GM23338 (cell line): ENCODE measurements around the gene CCL7. TPM values are rescaled to one million over a fixed set of nuclear protein-coding genes. Genes with fewer than 3 reads are reported as not detected.

Source experiments
- ATAC-seq: fragments of 200-7000 bp; cut with Tn5 transposase; 3 replicates; pipeline ENCODE4 v1.9.1; 2020
- DNase-seq: peaks from one replicate; pipeline ENCODE4 v3.0.0-alpha.2; 2015; ENCODE audit warnings: low spot score
- H2AFZ ChIP-seq: fragments of 200-600 bp; sonication (generic); 2 replicates; pipeline ENCODE4 v1.8.0; 2016; ENCODE audit warnings: antibody characterized with exemption, mild to moderate bottlenecking, moderate library complexity
- H3F3A ChIP-seq: fragments of 200-600 bp; sonication (generic); replicated peaks from 2 replicates; pipeline ENCODE4 v1.8.0; 2017; ENCODE audit warnings: antibody characterized with exemption, mixed run types, low read depth
- H3K27ac ChIP-seq: fragments of 200-600 bp; sonication (generic); 2 replicates; pipeline ENCODE4 v1.6.1; 2016; ENCODE audit warnings: low read depth
- H3K27me3 ChIP-seq: fragments of 200-600 bp; sonication (generic); 2 replicates; pipeline ENCODE4 v1.8.0; 2016; ENCODE audit warnings: mild to moderate bottlenecking, mixed run types, moderate library complexity; ENCODE audit not compliant: insufficient read depth
- H3K36me3 ChIP-seq: fragments of 200-600 bp; sonication (generic); 2 replicates; pipeline ENCODE4 v1.8.0; 2016; ENCODE audit warnings: mild to moderate bottlenecking; ENCODE audit not compliant: insufficient read depth
- H3K4me1 ChIP-seq: fragments of 200-600 bp; sonication (generic); 2 replicates; pipeline ENCODE4 v1.8.0; 2016; ENCODE audit warnings: mild to moderate bottlenecking, moderate library complexity; ENCODE audit not compliant: insufficient read depth
- H3K4me2 ChIP-seq: fragments of 200-600 bp; sonication (generic); 2 replicates; pipeline ENCODE4 v1.7.1; 2017; ENCODE audit warnings: mixed run types
- H3K4me3 ChIP-seq: fragments of 200-600 bp; sonication (generic); 2 replicates; pipeline ENCODE4 v1.6.1; 2016; ENCODE audit warnings: mixed run types
- H3K79me2 ChIP-seq: fragments of 200-600 bp; sonication (generic); replicated peaks from 2 replicates; pipeline ENCODE4 v1.8.0; 2017; ENCODE audit warnings: mild to moderate bottlenecking; ENCODE audit not compliant: insufficient read depth
- H3K9me2 ChIP-seq: fragments of 200-600 bp; sonication (generic); 2 replicates; pipeline ENCODE4 v1.8.0; 2017; ENCODE audit not compliant: insufficient read depth
- H4K20me1 ChIP-seq: fragments of 200-600 bp; sonication (generic); replicated peaks from 2 replicates; pipeline ENCODE4 v1.8.0; 2017; ENCODE audit warnings: mild to moderate bottlenecking; ENCODE audit not compliant: insufficient read depth
- H3K27ac Mint-ChIP-seq: 2 replicates; pipeline ENCODE4 v1.8.0; 2020; ENCODE audit warnings: inconsistent platforms, mild to moderate bottlenecking, moderate library complexity, mixed read lengths
- H3K27me3 Mint-ChIP-seq: 3 replicates; pipeline ENCODE4 v1.8.0; 2022; ENCODE audit warnings: low read depth, mild to moderate bottlenecking, moderate library complexity, mixed read lengths, inconsistent platforms; ENCODE audit not compliant: insufficient read depth, poor library complexity
- H3K36me3 Mint-ChIP-seq: 3 replicates; pipeline ENCODE4 v1.8.0; 2021; ENCODE audit warnings: low read depth, mild to moderate bottlenecking, inconsistent platforms, moderate library complexity, mixed read lengths
- H3K4me1 Mint-ChIP-seq: 3 replicates; pipeline ENCODE4 v1.8.0; 2020; ENCODE audit warnings: mild to moderate bottlenecking, inconsistent platforms, mixed read lengths
- H3K4me3 Mint-ChIP-seq: 3 replicates; pipeline ENCODE4 v1.8.0; 2021; ENCODE audit warnings: moderate library complexity, mild to moderate bottlenecking, inconsistent platforms, mixed read lengths
- H3K9me3 Mint-ChIP-seq: 3 replicates; pipeline ENCODE4 v1.8.0; 2020; ENCODE audit warnings: moderate library complexity, mild to moderate bottlenecking, inconsistent platforms, mixed read lengths
- JUNB ChIP-seq: IDR thresholded peaks from one replicate; pipeline ENCODE4 v1.6.1; 2016; ENCODE audit warnings: antibody characterized with exemption; ENCODE audit not compliant: unreplicated experiment
- NANOG ChIP-seq: IDR thresholded peaks from 2 replicates; pipeline ENCODE4 v1.6.1; 2016; ENCODE audit warnings: antibody characterized with exemption, borderline replicate concordance
- POLR2AphosphoS5 ChIP-seq: IDR thresholded peaks from 2 replicates; pipeline ENCODE4 v1.6.1; 2016; ENCODE audit warnings: antibody characterized with exemption, low read depth
- STAT1 ChIP-seq: IDR thresholded peaks from one replicate; pipeline ENCODE4 v1.6.1; 2016; ENCODE audit warnings: antibody characterized with exemption; ENCODE audit not compliant: unreplicated experiment
- ZNF331 ChIP-seq: fragments of 250-450 bp; sonication (Bioruptor Pico); IDR thresholded peaks from 2 replicates; pipeline ENCODE4 v1.5.0; 2020; ENCODE audit warnings: low read depth, mild to moderate bottlenecking, moderate library complexity
- polyA plus RNA-seq: library from polyadenylated mRNA; unstranded; fragments of >200 nt; fragmentation: Nextera tagmentation; extraction: Ambion mirVana; gene quantifications from 2 replicates; pipeline ENCODE4 v1.2.1, GENCODE V29; 2016
- total RNA-seq: library from RNA; depleted of rRNA; stranded (reverse); fragments of >200 nt; shearing (Covaris generic); gene quantifications from 2 replicates; pipeline ENCODE4 v1.2.3, GENCODE V29; 2014
- TF ChIP-seq, protein P1 (sequence below): IDR thresholded peaks from 2 replicates; pipeline ENCODE4 v1.6.1; 2016; ENCODE audit warnings: antibody characterized with exemption
- TF ChIP-seq, protein P2 (sequence below): fragments of 250-450 bp; sonication (Bioruptor Pico); IDR thresholded peaks from 2 replicates; pipeline ENCODE4 v1.5.0; 2020; ENCODE audit warnings: mild to moderate bottlenecking, moderate library complexity

Gene CCL7
- total and polyA plus RNA-seq, 2 experiments from 2014 or later = not detected

DNA sequence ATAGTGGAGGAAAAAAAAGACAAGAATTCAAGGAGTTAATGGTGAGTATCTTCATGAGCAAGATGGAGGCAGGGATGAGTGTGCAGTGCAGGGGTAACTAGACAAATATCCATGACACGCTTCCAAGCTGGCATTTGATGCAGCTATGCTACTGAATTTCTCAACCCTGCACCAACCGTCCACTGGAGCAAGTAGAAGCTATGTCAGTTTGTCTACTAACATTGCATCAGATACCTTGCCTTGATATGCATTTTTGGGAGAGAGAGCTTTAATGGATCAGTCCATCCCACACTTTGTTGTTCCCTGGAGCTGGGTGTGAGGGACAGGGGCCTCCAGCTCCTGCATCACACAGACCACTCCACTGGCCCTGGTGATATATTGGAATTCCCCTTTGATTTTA lies 32.0 kb downstream of the CCL7 start (continued):
- TF ChIP-seq, protein P1, sequence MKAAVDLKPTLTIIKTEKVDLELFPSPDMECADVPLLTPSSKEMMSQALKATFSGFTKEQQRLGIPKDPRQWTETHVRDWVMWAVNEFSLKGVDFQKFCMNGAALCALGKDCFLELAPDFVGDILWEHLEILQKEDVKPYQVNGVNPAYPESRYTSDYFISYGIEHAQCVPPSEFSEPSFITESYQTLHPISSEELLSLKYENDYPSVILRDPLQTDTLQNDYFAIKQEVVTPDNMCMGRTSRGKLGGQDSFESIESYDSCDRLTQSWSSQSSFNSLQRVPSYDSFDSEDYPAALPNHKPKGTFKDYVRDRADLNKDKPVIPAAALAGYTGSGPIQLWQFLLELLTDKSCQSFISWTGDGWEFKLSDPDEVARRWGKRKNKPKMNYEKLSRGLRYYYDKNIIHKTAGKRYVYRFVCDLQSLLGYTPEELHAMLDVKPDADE = no peak
- no peak for TF ChIP-seq NANOG
- no peak for TF ChIP-seq JUNB
- no peak for TF ChIP-seq POLR2AphosphoS5
- TF ChIP-seq, protein P2, sequence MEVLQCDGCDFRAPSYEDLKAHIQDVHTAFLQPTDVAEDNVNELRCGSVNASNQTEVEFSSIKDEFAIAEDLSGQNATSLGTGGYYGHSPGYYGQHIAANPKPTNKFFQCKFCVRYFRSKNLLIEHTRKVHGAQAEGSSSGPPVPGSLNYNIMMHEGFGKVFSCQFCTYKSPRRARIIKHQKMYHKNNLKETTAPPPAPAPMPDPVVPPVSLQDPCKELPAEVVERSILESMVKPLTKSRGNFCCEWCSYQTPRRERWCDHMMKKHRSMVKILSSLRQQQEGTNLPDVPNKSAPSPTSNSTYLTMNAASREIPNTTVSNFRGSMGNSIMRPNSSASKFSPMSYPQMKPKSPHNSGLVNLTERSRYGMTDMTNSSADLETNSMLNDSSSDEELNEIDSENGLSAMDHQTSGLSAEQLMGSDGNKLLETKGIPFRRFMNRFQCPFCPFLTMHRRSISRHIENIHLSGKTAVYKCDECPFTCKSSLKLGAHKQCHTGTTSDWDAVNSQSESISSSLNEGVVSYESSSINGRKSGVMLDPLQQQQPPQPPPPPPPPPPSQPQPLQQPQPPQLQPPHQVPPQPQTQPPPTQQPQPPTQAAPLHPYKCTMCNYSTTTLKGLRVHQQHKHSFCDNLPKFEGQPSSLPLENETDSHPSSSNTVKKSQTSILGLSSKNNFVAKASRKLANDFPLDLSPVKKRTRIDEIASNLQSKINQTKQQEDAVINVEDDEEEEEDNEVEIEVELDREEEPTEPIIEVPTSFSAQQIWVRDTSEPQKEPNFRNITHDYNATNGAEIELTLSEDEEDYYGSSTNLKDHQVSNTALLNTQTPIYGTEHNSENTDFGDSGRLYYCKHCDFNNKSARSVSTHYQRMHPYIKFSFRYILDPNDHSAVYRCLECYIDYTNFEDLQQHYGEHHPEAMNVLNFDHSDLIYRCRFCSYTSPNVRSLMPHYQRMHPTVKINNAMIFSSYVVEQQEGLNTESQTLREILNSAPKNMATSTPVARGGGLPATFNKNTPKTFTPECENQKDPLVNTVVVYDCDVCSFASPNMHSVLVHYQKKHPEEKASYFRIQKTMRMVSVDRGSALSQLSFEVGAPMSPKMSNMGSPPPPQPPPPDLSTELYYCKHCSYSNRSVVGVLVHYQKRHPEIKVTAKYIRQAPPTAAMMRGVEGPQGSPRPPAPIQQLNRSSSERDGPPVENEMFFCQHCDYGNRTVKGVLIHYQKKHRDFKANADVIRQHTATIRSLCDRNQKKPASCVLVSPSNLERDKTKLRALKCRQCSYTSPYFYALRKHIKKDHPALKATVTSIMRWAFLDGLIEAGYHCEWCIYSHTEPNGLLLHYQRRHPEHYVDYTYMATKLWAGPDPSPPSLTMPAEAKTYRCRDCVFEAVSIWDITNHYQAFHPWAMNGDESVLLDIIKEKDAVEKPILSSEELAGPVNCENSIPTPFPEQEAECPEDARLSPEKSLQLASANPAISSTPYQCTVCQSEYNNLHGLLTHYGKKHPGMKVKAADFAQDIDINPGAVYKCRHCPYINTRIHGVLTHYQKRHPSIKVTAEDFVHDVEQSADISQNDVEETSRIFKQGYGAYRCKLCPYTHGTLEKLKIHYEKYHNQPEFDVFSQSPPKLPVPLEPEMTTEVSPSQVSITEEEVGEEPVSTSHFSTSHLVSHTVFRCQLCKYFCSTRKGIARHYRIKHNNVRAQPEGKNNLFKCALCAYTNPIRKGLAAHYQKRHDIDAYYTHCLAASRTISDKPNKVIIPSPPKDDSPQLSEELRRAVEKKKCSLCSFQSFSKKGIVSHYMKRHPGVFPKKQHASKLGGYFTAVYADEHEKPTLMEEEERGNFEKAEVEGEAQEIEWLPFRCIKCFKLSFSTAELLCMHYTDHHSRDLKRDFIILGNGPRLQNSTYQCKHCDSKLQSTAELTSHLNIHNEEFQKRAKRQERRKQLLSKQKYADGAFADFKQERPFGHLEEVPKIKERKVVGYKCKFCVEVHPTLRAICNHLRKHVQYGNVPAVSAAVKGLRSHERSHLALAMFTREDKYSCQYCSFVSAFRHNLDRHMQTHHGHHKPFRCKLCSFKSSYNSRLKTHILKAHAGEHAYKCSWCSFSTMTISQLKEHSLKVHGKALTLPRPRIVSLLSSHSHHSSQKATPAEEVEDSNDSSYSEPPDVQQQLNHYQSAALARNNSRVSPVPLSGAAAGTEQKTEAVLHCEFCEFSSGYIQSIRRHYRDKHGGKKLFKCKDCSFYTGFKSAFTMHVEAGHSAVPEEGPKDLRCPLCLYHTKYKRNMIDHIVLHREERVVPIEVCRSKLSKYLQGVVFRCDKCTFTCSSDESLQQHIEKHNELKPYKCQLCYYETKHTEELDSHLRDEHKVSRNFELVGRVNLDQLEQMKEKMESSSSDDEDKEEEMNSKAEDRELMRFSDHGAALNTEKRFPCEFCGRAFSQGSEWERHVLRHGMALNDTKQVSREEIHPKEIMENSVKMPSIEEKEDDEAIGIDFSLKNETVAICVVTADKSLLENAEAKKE = no peak
- no peak for TF ChIP-seq STAT1

DNA sequence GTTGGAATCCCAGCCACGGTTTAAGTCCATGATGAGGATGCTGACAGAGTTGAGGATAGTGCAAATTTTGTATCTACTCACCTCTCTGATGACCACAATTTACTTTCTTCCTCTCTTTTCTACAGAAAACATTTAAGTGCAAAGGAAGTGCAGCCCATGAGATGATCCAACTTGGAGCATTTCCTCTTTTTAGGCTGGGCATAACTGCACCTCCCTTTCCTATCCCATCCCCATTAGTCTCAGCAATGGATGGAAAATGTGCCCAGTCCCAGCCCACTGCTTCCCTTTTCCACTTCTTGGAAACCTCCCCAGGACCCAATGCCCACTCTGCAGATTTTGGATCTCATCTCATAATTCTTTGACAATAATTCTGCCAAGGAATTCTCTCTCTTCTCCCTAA lies 32.6 kb downstream of the CCL7 start:
- ATAC-seq = no peak
- Mint-ChIP-seq H3K4me3 (no peak overlapping the region), H3K27ac (no peak overlapping the region), H3K36me3 (no peaks in the 10 kb centered on the region), H3K27me3 (peaks cover 11% of the 10 kb centered on the region), H3K4me1 (peaks cover 6% of the 10 kb centered on the region; the same call in 2 of the 3 replicates), H3K9me3 (no peaks in the 10 kb centered on the region)
- no peak overlapping the region for H3K27ac ChIP-seq
- no peak overlapping the region for H3K4me2 ChIP-seq
- H2AFZ ChIP-seq = no peak overlapping the region
- peaks cover 5% of the 10 kb centered on the region; the same call in 1 of the 2 replicates for H3K4me1 ChIP-seq
- no peaks in the 10 kb centered on the region; the same call in 1 of the 2 replicates for H3K9me2 ChIP-seq
- no peak overlapping the region for H3K4me3 ChIP-seq
- H3F3A ChIP-seq = no peaks in the 10 kb centered on the region
- DNase-seq = no peak
- no peaks in the 10 kb centered on the region for H4K20me1 ChIP-seq
- H3K36me3 ChIP-seq = no peaks in the 10 kb centered on the region
- peaks cover 4% of the 10 kb centered on the region; the same call in 1 of the 2 replicates for H3K27me3 ChIP-seq
- no peaks in the 10 kb centered on the region for H3K79me2 ChIP-seq
- TF ChIP-seq, protein P2 = no peak
- TF ChIP-seq ZNF331 = no peak
- no peak for TF ChIP-seq JUNB
- no peak for TF ChIP-seq NANOG
